Calu3 (cell line): Measurements from ENCODE around the gene MAP3K14. TPM values are rescaled to one million over a fixed set of nuclear protein-coding genes. Genes with fewer than 3 reads are reported as not detected.

Source experiments
- BruUV-seq: library from RNA; stranded (reverse); fragments of 400-500 nt; replicated peaks from 2 replicates; lab custom pipeline; 2021; lab: Mats Ljungman, UMichigan
- CTCF ChIA-PET: fragments of 300-600 bp; sonication (Branson Sonifier 250); formaldehyde crosslinking; loops from one replicate; lab custom pipeline; 2022; ENCODE audit warnings: antibody characterized with exemption; lab: Charles Lee
- DNase-seq: peaks from one replicate; pipeline ENCODE4 v3.0.0; 2022
- H3K27ac Mint-ChIP-seq: one replicate; pipeline ENCODE4 v1.8.0; 2022; ENCODE audit warnings: mixed read lengths; ENCODE audit not compliant: unreplicated experiment
- H3K27me3 Mint-ChIP-seq: one replicate; pipeline ENCODE4 v1.8.0; 2022; ENCODE audit warnings: mixed read lengths; ENCODE audit not compliant: unreplicated experiment
- H3K36me3 Mint-ChIP-seq: one replicate; pipeline ENCODE4 v1.8.0; 2022; ENCODE audit warnings: mild to moderate bottlenecking, moderate library complexity, mixed read lengths; ENCODE audit not compliant: insufficient read depth, unreplicated experiment
- H3K4me1 Mint-ChIP-seq: one replicate; pipeline ENCODE4 v1.8.0; 2022; ENCODE audit warnings: mild to moderate bottlenecking, low read depth, mixed read lengths; ENCODE audit not compliant: unreplicated experiment
- H3K4me3 Mint-ChIP-seq: one replicate; pipeline ENCODE4 v1.8.0; 2022; ENCODE audit warnings: mild to moderate bottlenecking, low read depth, moderate library complexity, mixed read lengths; ENCODE audit not compliant: unreplicated experiment
- H3K9me3 Mint-ChIP-seq: one replicate; pipeline ENCODE4 v1.8.0; 2022; ENCODE audit warnings: low read depth, mixed read lengths; ENCODE audit not compliant: unreplicated experiment
- intact Hi-C: fragments of 100-400 bp; cut with micrococcal nuclease; formaldehyde crosslinking; loops from one replicate; pipeline ENCODE4 v1.10.0; 2022; ENCODE audit not compliant: unreplicated experiment
- total RNA-seq: library from RNA; stranded (reverse); gene quantifications from 2 replicates; pipeline ENCODE4 v1.2.3, GENCODE V29; 2022
- TF ChIP-seq, protein P1 (sequence below): fragments of 200-600 bp; IDR thresholded peaks from one replicate; pipeline ENCODE4 v1.8.0; 2022; ENCODE audit warnings: antibody characterized with exemption; ENCODE audit not compliant: unreplicated experiment

MAP3K14 gene
- total RNA-seq, 1 experiment from 2014 or later, result 26.7 TPM

DNA sequence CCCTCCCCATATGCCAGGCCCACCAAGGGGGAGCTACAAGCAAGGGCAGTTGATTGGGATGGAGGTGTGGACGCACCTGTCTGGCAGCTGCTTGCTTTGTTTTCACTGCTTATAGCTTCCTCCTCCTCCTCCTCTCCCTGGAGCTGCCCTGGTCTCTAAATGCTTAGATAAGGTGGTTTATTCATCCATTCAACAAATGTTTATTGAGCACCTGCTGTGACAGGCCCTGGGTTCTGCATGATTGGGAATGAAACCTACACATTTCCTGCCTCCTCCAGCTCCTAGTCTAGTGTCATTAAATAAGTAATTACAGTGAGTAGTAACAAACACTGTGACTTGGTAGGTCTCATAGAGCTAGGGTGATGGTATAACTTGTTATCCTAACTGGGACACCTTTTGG, 17.4 kb upstream of the MAP3K14 start:
- no peak overlapping the region for H3K27ac Mint-ChIP-seq
- DNase-seq, result no peak
- no peaks in the 10 kb centered on the region for H3K27me3 Mint-ChIP-seq
- no peaks in the 10 kb centered on the region for H3K4me1 Mint-ChIP-seq
- CTCF ChIA-PET, result no interaction called here
- peaks cover 5% of the 10 kb centered on the region for H3K36me3 Mint-ChIP-seq
- intact Hi-C loops, result no loop called here
- TF ChIP-seq, protein P1, sequence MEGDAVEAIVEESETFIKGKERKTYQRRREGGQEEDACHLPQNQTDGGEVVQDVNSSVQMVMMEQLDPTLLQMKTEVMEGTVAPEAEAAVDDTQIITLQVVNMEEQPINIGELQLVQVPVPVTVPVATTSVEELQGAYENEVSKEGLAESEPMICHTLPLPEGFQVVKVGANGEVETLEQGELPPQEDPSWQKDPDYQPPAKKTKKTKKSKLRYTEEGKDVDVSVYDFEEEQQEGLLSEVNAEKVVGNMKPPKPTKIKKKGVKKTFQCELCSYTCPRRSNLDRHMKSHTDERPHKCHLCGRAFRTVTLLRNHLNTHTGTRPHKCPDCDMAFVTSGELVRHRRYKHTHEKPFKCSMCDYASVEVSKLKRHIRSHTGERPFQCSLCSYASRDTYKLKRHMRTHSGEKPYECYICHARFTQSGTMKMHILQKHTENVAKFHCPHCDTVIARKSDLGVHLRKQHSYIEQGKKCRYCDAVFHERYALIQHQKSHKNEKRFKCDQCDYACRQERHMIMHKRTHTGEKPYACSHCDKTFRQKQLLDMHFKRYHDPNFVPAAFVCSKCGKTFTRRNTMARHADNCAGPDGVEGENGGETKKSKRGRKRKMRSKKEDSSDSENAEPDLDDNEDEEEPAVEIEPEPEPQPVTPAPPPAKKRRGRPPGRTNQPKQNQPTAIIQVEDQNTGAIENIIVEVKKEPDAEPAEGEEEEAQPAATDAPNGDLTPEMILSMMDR, result no peak
- no peaks in the 10 kb centered on the region for H3K9me3 Mint-ChIP-seq
- no peak overlapping the region for H3K4me3 Mint-ChIP-seq
- BruUV-seq, result no TSS peak

DNA sequence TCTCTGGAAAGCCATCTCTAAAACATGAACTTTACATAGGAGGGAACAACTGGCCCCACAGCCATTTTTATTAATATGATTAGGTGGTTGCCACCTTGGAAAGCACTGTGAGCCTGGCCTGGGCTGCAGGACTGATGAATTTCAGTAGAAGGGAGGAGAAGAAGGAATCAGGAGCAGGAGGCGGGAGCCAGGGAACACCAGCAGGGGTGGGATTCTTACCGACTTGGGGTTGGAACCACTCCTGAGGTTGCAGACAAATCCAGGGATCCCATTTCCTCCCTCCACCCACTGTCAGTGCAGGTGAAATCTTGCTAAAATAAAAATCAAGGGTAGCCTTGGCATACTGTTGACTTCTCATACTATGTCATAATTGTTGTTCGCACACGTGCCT, 16.9 kb upstream of the MAP3K14 start:
- no peak for DNase-seq
- no peak overlapping the region for H3K27ac Mint-ChIP-seq
- BruUV-seq, result no TSS peak
- H3K4me1 Mint-ChIP-seq, result no peaks in the 10 kb centered on the region
- CTCF ChIA-PET, result no interaction called here
- no peaks in the 10 kb centered on the region for H3K9me3 Mint-ChIP-seq
- intact Hi-C loops, result no loop called here
- H3K36me3 Mint-ChIP-seq, result peaks cover 5% of the 10 kb centered on the region
- no peaks in the 10 kb centered on the region for H3K27me3 Mint-ChIP-seq
- TF ChIP-seq, protein P1, result no peak
- no peak overlapping the region for H3K4me3 Mint-ChIP-seq

DNA sequence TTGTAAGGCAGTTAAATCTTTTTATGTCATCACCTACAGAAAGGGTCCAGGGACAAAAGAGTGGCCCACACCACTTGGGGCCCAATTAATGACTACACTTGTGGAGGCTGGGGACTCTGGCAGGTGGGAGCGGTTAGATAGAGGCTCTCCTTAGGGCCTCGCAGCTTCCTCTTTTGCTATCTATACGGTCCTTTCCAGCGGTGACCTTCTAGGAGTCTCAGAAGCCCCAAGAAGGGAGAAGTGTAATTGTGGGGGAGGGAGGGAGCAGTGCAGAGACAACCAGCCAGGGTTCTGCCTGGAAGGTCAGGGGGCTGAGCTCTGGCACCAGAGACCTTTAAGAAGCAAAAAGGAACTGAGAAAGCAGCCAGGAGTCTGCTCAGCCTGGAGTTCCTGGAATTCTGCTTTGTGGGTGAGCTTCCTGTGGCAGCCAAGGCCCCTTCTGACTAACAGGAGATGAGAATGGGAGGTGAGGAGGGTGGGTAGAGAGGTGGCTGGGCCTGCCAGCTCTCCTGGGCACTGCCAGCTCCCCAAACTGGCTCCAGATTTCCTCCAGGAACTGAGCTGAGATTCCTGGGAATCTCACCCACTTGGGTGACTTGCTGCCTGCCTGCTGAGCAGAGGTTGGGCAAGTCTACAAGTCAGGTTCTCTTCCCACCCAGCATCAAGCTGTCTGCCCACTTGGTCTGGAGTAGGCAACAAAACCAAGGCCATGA, 16.3 kb upstream of the MAP3K14 start:
- peaks cover 5% of the 10 kb centered on the region for H3K36me3 Mint-ChIP-seq
- intact Hi-C loops, result no loop called here
- no peak overlapping the region for H3K27ac Mint-ChIP-seq
- H3K4me3 Mint-ChIP-seq, result no peak overlapping the region
- CTCF ChIA-PET, result no interaction called here
- no peak for DNase-seq
- H3K27me3 Mint-ChIP-seq, result no peaks in the 10 kb centered on the region
- TF ChIP-seq, protein P1, result no peak
- H3K9me3 Mint-ChIP-seq, result no peaks in the 10 kb centered on the region
- BruUV-seq, result no TSS peak
- H3K4me1 Mint-ChIP-seq, result no peaks in the 10 kb centered on the region

DNA sequence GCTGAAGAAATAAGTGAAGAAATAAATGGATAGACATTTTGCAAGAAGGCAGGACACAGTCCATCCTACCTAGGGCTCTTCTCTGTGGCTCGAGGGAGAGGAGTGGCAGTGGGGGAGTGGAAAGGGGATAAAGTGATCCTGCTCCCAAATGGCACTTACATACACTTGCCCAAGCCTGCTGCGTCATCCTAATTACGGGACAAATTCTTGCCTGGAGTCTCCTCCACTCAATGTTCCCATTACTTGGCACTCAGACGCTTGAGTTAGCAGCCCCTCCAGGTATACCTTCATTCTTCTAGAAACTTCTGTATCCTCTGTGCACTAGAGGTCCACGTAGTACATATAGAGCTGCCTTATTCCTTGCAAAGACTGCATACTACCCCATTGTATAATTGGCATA, 15.7 kb upstream of the MAP3K14 start:
- Mint-ChIP-seq H3K4me1 (no peaks in the 10 kb centered on the region), H3K27ac (no peak overlapping the region), H3K4me3 (no peak overlapping the region), H3K9me3 (no peaks in the 10 kb centered on the region), H3K36me3 (peaks cover 5% of the 10 kb centered on the region), H3K27me3 (no peaks in the 10 kb centered on the region)
- CTCF ChIA-PET, result no interaction called here
- BruUV-seq, result no TSS peak
- TF ChIP-seq, protein P1, result no peak
- no peak for DNase-seq
- intact Hi-C loops, result no loop called here
